Cardiac fibroblast (primary cell): ENCODE results near the gene LDLRAD3.
"Not testable (repeated sequence)": the region's sequence is repeated elsewhere in the genome, so short reads cannot be mapped to it uniquely, and the experiment has no call there.

ENCODE experiments used
- DNase-seq, 2 donors: peaks; one replicate each; pipeline versions ENCODE4 v3.0.0 to v3.0.0-alpha.2; 2010; ENCODE audit warnings: low read depth in 2 of 2
- H3K4me3 ChIP-seq, 2 donors: replicated peaks in 1 of 2; 1 replicate in 1 of 2; 2 replicates in 1 of 2; pipeline ENCODE4 v1.5.1; 2011; ENCODE audit warnings: low read depth in 2 of 2, low read length in 2 of 2, mild to moderate bottlenecking in 2 of 2, moderate library complexity in 1 of 2
- TF ChIP-seq, protein P1 (sequence below): IDR thresholded peaks from one replicate; pipeline ENCODE4 v1.5.1; 2011; ENCODE audit warnings: low read depth, mild to moderate bottlenecking, low read length, inconsistent platforms

The LDLRAD3 gene

DNA sequence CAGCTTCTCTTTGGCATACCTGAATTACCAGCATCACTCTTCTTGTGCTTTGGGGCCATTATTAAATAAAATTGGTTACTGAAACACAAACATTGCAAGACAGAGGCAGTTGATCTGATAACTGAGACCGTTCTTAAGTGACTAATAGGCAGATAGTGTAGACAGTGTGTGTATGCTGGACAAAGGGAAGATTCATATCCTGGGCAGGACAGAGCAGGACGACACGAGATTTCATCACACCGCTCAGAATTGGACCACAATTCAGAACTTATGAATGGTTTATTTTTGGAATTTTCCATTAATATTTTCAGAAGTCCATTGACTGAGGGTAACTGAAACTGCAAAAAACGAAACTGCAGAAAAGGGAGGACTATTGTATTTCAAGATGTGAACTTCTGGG lies 68.6 kb downstream of the LDLRAD3 start:
- TF ChIP-seq, protein P1, sequence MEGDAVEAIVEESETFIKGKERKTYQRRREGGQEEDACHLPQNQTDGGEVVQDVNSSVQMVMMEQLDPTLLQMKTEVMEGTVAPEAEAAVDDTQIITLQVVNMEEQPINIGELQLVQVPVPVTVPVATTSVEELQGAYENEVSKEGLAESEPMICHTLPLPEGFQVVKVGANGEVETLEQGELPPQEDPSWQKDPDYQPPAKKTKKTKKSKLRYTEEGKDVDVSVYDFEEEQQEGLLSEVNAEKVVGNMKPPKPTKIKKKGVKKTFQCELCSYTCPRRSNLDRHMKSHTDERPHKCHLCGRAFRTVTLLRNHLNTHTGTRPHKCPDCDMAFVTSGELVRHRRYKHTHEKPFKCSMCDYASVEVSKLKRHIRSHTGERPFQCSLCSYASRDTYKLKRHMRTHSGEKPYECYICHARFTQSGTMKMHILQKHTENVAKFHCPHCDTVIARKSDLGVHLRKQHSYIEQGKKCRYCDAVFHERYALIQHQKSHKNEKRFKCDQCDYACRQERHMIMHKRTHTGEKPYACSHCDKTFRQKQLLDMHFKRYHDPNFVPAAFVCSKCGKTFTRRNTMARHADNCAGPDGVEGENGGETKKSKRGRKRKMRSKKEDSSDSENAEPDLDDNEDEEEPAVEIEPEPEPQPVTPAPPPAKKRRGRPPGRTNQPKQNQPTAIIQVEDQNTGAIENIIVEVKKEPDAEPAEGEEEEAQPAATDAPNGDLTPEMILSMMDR: no peak
- H3K4me3 ChIP-seq: peak overlapping the region in 1 of 2 donors; percentile 15
- peak; percentile 55 to 83 for DNase-seq

DNA sequence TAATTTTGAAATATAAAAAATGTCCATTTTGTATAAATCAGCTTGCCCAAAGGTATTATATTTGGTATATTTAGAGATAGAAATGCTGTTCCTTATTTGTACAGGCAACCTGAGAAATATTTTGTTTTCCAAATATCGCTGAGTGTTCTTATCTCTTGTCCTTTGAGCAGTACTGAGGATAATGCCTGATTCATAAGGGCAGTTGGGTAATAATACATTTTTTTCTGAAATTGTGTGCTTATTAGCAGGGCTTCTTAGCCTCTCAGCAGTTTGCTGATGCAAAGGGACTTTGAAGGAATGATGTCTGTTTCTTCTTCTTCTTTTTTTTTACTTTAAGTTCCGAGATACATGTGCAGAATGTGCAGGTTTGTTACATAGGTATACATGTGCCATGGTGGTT lies 69.1 kb downstream of the LDLRAD3 start:
- peak; percentile 80 to 84 for DNase-seq
- TF ChIP-seq, protein P1: no peak
- H3K4me3 ChIP-seq: peak overlapping the region; percentile 1 to 15

DNA sequence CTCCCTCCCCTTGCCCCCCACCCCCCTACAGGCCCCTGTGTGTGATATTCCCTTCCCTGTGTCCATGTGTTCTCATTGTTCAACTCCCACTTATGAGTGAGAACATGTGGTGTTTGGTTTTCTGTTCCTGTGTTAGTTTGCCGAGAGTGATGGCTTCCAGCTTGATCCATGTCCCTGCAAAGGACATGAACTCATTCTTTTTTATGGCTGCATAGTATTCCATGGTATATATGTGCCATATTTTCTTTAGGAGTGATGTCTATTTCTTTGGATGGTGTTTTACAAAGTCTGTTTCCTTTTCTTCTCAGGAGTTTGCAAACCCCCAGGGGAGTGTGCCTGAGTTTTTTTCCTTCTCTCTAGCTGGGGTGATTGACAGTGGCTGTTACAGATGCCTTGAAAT lies 69.6 kb downstream of the LDLRAD3 start:
- not testable (repeated sequence) for DNase-seq, H3K4me3 ChIP-seq

DNA sequence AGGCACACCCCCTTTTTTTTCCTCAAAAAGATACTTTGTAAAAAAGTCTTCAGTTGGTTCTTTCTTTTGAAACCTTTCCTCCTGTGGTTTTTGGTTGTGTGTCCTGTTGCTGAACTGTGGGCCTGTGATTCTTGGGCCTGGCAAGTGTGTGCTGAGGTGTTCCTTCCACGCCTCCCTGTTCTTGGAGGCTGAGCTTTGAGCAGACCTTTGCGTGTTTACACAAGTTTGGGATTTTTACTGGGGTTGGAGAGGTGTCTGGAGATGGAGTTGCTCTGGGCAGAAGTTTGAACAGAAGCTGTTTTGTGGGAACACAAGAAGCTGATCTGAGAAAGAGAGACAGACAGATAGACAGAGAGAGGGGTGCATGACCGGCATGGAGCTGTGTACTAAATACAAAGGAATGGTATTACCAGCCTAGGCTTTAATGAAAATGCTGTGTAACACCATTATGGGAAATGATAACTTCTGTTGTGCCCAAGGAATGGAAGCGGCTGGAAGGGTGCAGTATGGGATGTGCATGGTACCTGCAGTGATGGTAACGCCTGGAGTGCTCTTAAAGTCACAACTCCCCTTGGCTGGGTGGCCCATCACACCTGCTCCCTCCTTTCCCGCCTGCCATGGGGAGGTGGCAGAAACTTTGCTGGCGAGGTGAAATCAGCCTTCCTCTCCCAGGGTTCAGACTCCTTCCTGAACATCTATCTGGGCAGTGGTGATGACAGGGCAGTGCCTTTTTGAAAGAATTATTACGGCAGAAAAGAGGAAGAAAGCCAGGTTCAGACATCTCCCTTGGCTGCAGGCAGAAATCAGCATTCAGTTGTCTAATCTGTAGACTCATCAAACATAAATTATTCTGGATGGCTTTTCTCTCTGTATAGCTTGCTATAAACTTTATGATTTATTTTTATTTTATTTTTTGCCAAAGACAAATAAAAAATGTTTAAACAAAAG lies 70.4 kb downstream of the LDLRAD3 start:
- TF ChIP-seq, protein P1: no peak
- DNase-seq: no peak
- H3K4me3 ChIP-seq: no peak overlapping the region

DNA sequence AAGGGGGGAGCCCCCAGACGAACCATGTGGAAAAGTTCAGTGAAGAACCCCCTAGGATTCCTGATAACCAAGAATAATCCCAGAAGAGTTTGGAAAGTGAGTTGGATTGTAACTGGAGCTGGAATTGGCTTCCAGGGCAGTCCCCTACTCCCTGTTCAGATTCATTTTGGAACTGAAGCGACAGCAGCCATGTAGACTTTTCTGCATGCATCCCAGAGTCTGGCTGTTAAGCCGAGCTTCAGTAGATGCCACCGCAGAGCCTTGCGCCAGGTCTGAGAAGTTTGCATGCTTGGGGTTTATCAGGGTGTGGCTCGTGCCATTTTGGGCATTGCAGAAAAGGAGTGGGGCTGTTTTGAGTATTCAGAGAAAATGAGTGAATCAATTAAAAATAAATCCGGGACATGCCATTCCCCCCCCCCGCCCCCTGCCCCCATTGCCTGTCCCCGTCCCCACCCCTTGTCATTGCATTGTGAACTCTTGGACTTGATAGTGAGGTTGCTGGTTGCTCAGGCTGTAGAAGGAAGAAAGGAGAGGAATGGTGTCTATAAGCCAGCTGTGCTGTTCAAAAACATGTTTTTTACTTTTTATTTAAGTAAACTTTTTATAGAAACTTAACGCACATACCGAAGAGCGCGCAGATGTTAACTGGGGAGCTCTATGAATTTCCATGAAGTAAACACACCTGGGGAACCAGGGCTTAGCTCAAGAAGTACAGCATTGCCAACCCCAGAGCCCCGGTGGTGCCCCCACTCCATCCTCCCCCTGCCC lies 71.2 kb downstream of the LDLRAD3 start:
- no peak for DNase-seq
- no peak overlapping the region for H3K4me3 ChIP-seq
- TF ChIP-seq, protein P1: no peak

DNA sequence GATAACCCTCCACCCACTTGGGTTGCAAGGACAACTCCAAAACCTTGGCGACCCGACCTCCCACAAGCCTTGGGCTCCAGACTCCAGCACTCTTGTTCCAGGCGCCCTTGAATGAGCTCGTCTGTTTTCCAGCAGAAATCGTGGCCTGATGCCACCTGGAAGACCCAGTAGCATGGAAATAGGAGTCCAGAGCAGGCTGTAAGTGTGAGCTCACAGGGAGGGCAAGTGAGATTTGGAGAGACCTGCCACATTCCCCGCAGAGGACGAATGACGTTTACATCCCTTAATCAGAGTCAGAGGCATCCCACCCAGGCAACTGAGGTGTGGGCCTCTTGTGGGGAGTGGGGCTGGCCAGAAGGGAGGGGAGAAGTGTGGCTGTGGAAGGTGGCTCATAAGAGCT lies 71.9 kb downstream of the LDLRAD3 start:
- DNase-seq: peak in 1 of 2 donors; percentile 70
- TF ChIP-seq, protein P1: no peak
- no peak overlapping the region for H3K4me3 ChIP-seq

DNA sequence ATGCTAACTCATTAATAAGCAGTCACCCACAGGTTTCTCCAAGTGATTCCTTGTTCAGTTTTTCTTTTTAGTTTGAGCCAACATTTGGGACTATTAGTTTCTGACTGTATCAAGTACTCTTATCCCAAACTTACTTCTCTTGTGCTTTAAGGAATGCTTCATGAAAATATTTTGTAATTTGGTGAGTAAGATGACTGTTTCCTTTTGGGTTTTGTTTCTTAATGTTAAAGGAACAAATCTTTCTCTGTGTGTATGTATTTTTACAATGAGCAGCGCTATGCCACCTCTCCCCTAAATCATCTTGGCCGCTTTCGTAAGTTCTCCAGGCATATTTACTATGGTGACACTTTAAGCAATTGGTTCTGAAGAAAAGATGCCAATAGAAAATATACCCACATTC lies 72.4 kb downstream of the LDLRAD3 start:
- TF ChIP-seq, protein P1: no peak
- no peak overlapping the region for H3K4me3 ChIP-seq
- peak; percentile 53 to 56 for DNase-seq
